GM12891 (cell line): Measurements from ENCODE around the gene INSR.
A peak's percentile ranks its signal among the peaks of the same experiment; 100 is the strongest.

ENCODE experiments used
- DNase-seq: peaks from one replicate; pipeline ENCODE4 v3.0.0; 2011; ENCODE audit warnings: low spot score; ENCODE audit not compliant: insufficient read length
- FAIRE-seq: peaks from 2 replicates; lab custom pipeline; 2011; peaks lifted over from hg19 to GRCh38; lab: Jason Lieb, UNC
- PAX5 ChIP-seq: IDR thresholded peaks from 2 replicates; pipeline ENCODE4 v1.6.1; 2011; ENCODE audit warnings: low read length, moderate library complexity, mild to moderate bottlenecking; ENCODE audit not compliant: insufficient read depth, severe bottlenecking
- POLR2A ChIP-seq: IDR thresholded peaks from 2 replicates; pipeline ENCODE4 v1.6.1; 2011; ENCODE audit warnings: low read depth, low read length, control low read depth
- POLR2AphosphoS5 ChIP-seq: IDR thresholded peaks from 2 replicates; pipeline ENCODE4 v1.6.1; 2011; ENCODE audit warnings: low read depth, low read length, control low read depth
- POU2F2 ChIP-seq: IDR thresholded peaks from 2 replicates; pipeline ENCODE4 v1.6.1; 2011; ENCODE audit warnings: low read depth, mild to moderate bottlenecking, control low read depth, low read length, moderate library complexity
- SPI1 ChIP-seq: IDR thresholded peaks from 2 replicates; pipeline ENCODE4 v1.6.1; 2011; ENCODE audit warnings: low read depth, low read length, control low read depth
- TAF1 ChIP-seq: IDR thresholded peaks from 2 replicates; pipeline ENCODE4 v1.6.1; 2011; ENCODE audit warnings: low read depth, low read length, control low read depth

Gene INSR

GRCh38 chr19:7197760-7198696, 96.2 kb downstream of the INSR start:
- 0 out of 2 replicates have a peak, but pooled peaks have one; percentile 39 for TF ChIP-seq POLR2A
- TF ChIP-seq TAF1, result peak; percentile 30; the same call in 1 of the 2 replicates
- peak; percentile 55; the same call in 1 of the 2 replicates for TF ChIP-seq POLR2AphosphoS5
- TF ChIP-seq SPI1, result no peak
- no peak for TF ChIP-seq PAX5
- TF ChIP-seq POU2F2, result no peak; the same call in 1 of the 2 replicates
- peak; percentile 96 for FAIRE-seq
- peak; percentile 91 for DNase-seq

GRCh38 chr19:7197119-7197759, 97.0 kb downstream of the INSR start:
- FAIRE-seq, result no peak

GRCh38 chr19:7196763-7197118, 97.5 kb downstream of the INSR start:
- DNase-seq (no peak), FAIRE-seq (no peak)
- TF ChIP-seq SPI1, result no peak
- no peak for TF ChIP-seq POLR2A
- TF ChIP-seq POLR2AphosphoS5, result no peak
- TF ChIP-seq PAX5, result no peak
- no peak for TF ChIP-seq POU2F2
- no peak for TF ChIP-seq TAF1

More at GRCh38 chr19:7197119-7197759, 97.0 kb downstream of the INSR start:
- peak; percentile 65 for DNase-seq
- TF ChIP-seq SPI1, result peak; percentile 53
- TF ChIP-seq POLR2A, result no peak

- FAIRE-seq, result no peak
- no peak for DNase-seq
- no peak for TF ChIP-seq TAF1
- TF ChIP-seq PAX5, result no peak
- no peak for TF ChIP-seq SPI1
- no peak for TF ChIP-seq POLR2A
- no peak for TF ChIP-seq POLR2AphosphoS5
- no peak for TF ChIP-seq POU2F2
These were observed 99.2 kb downstream of the INSR start for GRCh38 chr19:7195046-7195445.

GRCh38 chr19:7194566-7194965, 99.6 kb downstream of the INSR start:
- FAIRE-seq (no peak), DNase-seq (no peak)
- TF ChIP-seq POLR2AphosphoS5 (no peak), POU2F2 (no peak), SPI1 (no peak), PAX5 (no peak), TAF1 (no peak), POLR2A (no peak)

GRCh38 chr19:7191946-7192691, 102.1 kb downstream of the INSR start:
- TF ChIP-seq POU2F2 (no peak), SPI1 (no peak), PAX5 (no peak), TAF1 (no peak), POLR2AphosphoS5 (no peak), POLR2A (no peak)
- no peak for DNase-seq
- FAIRE-seq, result peak; percentile 69

GRCh38 chr19:7188698-7189629, 105.2 kb downstream of the INSR start:
- TF ChIP-seq PAX5, result no peak
- TF ChIP-seq POU2F2, result no peak
- no peak for TF ChIP-seq TAF1
- no peak for TF ChIP-seq POLR2A
- no peak for TF ChIP-seq SPI1
- TF ChIP-seq POLR2AphosphoS5, result no peak
- no peak for DNase-seq
- FAIRE-seq, result no peak

GRCh38 chr19:7187605-7188339, 106.4 kb downstream of the INSR start:
- DNase-seq (no peak), FAIRE-seq (no peak)
- TF ChIP-seq POU2F2 (no peak), PAX5 (no peak), POLR2A (no peak), TAF1 (no peak), SPI1 (no peak), POLR2AphosphoS5 (no peak)
